Activated T-cell treated with anti-CD3 and anti-CD28 coated beads, Interleukin-2, amount 50 U/mL, for 4 hours (primary cell): ENCODE data around the gene GRID2. TPM values are rescaled to one million over a fixed set of nuclear protein-coding genes. Genes with fewer than 3 reads are reported as not detected.
"Not testable (repeated sequence)": the region's sequence is repeated elsewhere in the genome, so short reads cannot be mapped to it uniquely, and the experiment has no call there.

Experiments
- ATAC-seq, 2 donors: fragments of 200-7000 bp; cut with Tn5 transposase; one replicate each; pipeline ENCODE4 v1.10.0; 2021
- DNase-seq: peaks from one replicate; pipeline ENCODE4 v3.0.0-alpha.2; 2020
- H3K27me3 Mint-ChIP-seq: one replicate; pipeline ENCODE4 v1.8.0; 2021; ENCODE audit warnings: low read depth, mixed read lengths
- H3K36me3 Mint-ChIP-seq: one replicate; pipeline ENCODE4 v1.8.0; 2022; ENCODE audit warnings: mixed read lengths; ENCODE audit not compliant: insufficient read depth
- H3K4me1 Mint-ChIP-seq: one replicate; pipeline ENCODE4 v1.8.0; 2021; ENCODE audit warnings: low read depth, mixed read lengths
- H3K4me3 Mint-ChIP-seq: one replicate; pipeline ENCODE4 v1.8.0; 2021; ENCODE audit warnings: mild to moderate bottlenecking, moderate library complexity, mixed read lengths
- H3K9me3 Mint-ChIP-seq: one replicate; pipeline ENCODE4 v1.8.0; 2021; ENCODE audit warnings: mixed read lengths
- total RNA-seq, 3 donors: library from RNA; stranded (reverse); gene quantifications; one replicate each; pipeline ENCODE4 v1.2.1, GENCODE V29; 2021

The GRID2 gene
- total RNA-seq, 3 donors from 2014 or later = 0.22 TPM; not detected in 2

DNA sequence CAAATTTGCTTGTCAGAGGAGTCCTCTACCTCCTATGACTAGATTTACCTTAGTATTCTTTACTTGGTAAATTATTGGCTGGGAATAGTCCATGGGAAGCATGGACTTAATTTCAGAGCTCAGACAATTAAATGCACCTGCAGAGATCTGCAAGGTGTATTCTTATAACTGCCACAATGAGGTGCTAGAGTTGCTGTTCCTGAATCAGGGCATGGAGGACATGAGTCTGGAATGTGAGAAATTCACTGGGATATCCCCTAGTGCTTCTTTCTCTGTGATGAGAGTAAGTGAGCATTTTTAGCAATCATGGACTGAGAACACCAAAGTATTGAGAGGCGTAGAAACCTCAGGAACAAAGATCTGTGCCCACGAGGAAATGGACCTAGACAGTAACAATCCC, 32.9 kb upstream of the GRID2 start:
- H3K36me3 Mint-ChIP-seq = no peaks in the 10 kb centered on the region
- ATAC-seq (no peak), DNase-seq (no peak)
- no peaks in the 10 kb centered on the region for H3K27me3 Mint-ChIP-seq
- no peaks in the 10 kb centered on the region for H3K4me1 Mint-ChIP-seq
- no peak overlapping the region for H3K4me3 Mint-ChIP-seq
- H3K9me3 Mint-ChIP-seq = no peaks in the 10 kb centered on the region

DNA sequence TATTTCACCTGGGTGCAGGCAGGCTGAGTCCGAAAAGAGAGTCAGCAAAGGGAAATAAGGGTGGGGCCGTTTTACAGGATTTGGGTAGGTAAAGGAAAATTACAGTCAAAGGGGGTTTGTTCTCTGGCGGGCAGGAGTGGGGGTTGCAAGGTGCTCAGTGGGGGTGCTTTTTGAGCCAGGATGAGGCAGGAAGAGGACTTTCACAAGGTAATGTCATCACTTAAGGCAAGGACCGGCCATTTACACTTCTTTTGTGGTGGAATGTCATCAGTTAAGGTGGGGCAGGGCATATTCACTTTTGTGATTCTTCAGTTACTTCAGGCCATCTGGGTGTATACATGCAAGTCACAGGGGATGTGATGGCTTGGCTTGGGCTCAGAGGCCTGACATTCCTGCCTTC, 32.2 kb upstream of the GRID2 start:
- not testable (repeated sequence) for DNase-seq, H3K36me3 Mint-ChIP-seq, H3K4me1 Mint-ChIP-seq, H3K27me3 Mint-ChIP-seq, H3K9me3 Mint-ChIP-seq, H3K4me3 Mint-ChIP-seq, ATAC-seq

DNA sequence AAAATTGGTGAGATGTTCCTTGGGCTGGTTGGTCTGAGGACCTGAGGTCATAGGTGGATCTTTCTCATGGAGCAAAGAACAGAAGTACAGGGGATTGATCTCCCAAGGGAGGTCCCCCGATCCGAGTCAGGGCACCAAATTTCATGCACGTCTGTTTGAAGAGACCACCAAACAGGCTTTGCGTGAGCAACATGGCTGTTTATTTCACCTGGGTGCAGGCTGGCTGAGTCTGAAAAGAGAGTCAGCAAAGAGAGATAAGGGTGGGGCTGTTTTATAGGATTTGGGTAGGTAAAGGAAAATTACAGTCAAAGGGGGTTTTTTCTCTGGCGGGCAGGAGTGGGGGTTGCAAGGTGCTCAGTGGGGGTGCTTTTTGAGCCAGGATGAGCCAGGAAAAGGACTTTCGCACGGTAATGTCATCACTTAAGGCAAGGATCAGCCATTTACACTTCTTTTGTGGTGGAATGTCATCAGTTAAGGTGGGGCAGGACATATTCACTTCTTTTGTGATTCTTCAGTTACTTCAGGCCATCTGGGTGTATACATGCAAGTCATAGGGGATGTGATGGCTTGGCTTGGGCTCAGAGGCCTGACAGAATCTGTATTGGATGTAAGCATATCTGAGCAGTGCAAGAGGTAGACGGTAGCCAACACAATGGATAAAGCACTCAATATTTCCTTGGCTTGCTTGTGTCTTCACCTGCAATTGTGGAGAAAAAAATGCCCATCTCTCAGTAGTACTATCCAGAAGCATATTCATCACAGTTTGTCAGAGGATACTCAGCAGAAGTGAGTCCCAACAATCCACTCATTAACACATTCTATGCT, 26.5 kb upstream of the GRID2 start:
- not testable (repeated sequence) for H3K4me3 Mint-ChIP-seq, H3K27me3 Mint-ChIP-seq, DNase-seq, H3K4me1 Mint-ChIP-seq, H3K9me3 Mint-ChIP-seq, ATAC-seq, H3K36me3 Mint-ChIP-seq

DNA sequence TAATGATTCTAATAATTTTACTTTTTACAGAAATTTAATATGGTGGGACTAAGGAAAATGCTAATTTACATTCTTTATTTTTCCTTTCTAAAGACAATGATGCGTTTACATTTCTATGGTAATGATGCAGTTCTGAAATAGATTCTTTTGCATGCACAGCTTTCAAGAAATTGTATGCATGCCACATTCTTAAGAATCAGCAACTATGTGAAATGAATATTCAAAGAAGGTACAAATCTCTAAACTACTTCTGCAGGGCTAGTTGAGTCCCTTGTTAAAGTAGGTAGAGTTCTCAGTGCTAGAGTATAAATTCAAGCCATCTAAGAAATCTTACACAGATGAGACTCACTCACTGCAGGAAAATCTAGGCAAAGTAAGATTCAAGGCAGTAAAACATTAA, 24.5 kb upstream of the GRID2 start:
- Mint-ChIP-seq H3K27me3 (no peaks in the 10 kb centered on the region), H3K9me3 (peaks cover 5% of the 10 kb centered on the region), H3K4me3 (no peak overlapping the region), H3K36me3 (no peaks in the 10 kb centered on the region), H3K4me1 (no peaks in the 10 kb centered on the region)
- no peak for DNase-seq
- ATAC-seq = no peak

DNA sequence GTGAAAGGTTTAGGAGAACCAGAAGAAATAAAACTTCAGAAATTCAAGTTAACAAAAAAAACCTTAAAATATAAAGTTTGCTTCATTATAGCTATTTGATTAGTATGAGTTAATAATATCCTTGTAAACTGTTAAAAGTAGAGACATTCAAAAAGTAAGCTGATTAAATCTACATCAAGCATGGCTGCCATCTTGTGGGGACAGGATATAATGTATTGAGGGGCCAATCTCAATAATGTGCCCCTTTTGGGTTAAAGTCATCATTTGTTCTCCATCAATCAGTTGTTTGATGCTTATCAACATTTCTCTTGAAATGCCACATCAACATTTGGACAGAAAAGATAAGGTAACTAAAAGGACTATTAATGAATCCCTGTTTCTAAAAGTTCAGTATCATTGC, 4.6 kb upstream of the GRID2 start:
- DNase-seq (no peak), ATAC-seq (no peak)
- Mint-ChIP-seq H3K27me3 (peaks cover 10% of the 10 kb centered on the region), H3K36me3 (no peaks in the 10 kb centered on the region), H3K4me1 (no peaks in the 10 kb centered on the region), H3K9me3 (peaks cover 3% of the 10 kb centered on the region), H3K4me3 (no peak overlapping the region)

DNA sequence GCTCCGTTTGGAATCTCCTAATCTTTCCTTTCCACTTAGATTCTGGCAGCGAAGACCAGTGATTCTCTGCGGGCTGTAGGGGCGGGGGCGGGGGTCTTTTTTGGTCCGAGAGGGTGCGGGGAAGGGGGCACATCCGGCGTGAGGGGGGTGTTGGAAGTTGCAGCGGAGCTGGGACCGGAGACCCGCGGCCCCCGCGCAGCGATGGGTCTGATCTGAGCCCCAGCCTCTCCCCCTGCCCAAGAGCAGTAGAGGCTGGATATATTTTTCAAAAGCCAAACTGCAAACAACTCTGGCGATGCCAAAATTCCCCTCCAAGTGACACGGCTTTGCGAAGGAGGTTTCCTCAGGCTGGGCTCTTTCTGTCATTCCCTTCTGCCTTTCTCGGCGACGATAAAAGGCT, 355 bp downstream of the GRID2 start:
- DNase-seq = no peak
- Mint-ChIP-seq H3K36me3 (no peaks in the 10 kb centered on the region), H3K27me3 (peaks cover 28% of the 10 kb centered on the region), H3K4me3 (no peak overlapping the region), H3K9me3 (no peaks in the 10 kb centered on the region), H3K4me1 (no peaks in the 10 kb centered on the region)
- ATAC-seq = no peak

DNA sequence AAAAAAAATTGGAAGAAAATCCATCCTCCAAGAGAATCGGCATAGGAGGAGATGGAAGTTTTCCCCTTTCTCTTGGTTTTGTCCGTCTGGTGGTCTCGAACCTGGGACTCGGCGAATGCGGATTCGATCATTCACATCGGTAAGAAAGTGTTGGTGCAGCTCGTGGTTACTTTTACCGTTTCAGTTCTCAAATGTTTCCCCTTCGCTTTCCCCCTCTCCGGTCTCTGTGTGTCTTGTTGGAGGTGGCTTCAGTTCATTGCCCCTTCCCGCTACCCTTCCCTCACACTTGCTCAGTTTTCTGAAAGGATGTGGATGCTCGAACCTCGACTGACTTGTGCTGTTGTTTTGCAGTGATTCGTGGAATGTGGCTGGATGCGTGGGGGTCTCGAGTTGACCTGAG, 840 bp downstream of the GRID2 start:
- ATAC-seq (no peak), DNase-seq (no peak)
- H3K36me3 Mint-ChIP-seq = no peaks in the 10 kb centered on the region
- H3K4me1 Mint-ChIP-seq = no peaks in the 10 kb centered on the region
- H3K27me3 Mint-ChIP-seq = peaks cover 28% of the 10 kb centered on the region
- H3K4me3 Mint-ChIP-seq = no peak overlapping the region
- no peaks in the 10 kb centered on the region for H3K9me3 Mint-ChIP-seq

DNA sequence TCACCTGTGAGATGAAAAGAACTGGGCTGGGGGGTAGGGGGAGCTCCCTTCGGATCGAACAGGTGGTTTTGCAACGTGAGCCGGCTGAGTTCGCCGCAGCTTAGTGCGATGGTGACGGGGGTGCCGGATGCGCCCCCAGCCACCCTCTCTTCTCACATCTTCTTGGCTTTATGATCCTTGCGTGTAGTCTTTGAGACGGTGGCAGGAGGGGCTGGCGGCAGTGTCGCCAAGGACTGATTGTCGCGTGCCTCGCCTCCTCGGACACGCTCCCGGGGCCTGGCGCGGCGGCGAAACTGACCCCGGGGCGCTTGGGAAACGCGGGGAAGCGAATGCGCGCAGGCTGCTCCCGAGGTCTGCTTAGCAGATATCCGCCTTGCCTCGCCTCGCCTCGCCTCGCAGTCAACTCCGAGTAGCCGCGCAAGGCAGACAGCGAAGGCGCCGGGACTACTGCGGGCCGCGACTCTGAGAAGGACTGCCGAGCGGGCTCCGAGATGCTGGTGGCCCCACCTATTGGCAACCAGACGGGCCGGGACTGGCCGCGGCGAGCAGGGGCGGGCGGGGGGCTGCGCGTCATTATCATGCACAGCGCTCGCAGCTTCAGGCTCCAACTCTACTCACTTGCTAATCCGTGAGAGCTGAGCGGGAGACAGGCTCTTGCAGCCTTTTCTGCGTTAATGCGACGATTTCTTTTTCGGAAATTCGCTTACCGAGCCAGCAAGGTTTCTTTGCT, 1.5 kb downstream of the GRID2 start:
- Mint-ChIP-seq H3K9me3 (no peaks in the 10 kb centered on the region), H3K27me3 (peaks cover 28% of the 10 kb centered on the region), H3K4me3 (no peak overlapping the region), H3K4me1 (no peaks in the 10 kb centered on the region), H3K36me3 (no peaks in the 10 kb centered on the region)
- ATAC-seq (no peak), DNase-seq (no peak)

DNA sequence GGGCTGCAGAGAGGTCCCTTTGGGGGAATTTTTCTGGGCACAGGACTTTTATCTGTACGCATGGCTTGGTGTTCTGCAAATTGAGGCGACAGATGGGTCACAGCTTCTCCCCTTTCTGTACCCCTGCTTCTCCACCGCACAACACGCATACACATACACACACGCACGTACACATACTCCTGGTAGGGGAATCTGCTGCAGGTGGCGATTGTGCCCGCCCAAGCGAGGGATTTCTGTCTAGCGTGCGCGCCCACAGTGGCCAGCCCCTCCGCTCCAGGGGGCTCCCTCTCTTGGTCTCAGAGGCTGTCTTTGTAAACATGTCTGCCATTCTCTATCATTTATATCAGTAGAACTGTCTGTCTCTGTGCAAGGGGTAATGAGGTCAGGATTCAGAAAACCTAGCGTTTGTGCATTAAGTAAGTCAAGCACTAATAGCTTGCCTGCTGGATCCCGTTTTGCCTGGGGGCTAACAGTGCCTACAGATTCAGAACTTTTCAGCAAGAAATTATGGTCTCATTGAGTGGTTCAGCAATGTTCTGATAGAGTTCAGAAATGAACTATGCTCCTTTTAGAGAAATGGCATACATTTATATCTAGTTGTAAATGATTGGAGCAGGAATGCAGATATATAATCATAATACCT, 2.2 kb downstream of the GRID2 start:
- H3K36me3 Mint-ChIP-seq = no peaks in the 10 kb centered on the region
- H3K9me3 Mint-ChIP-seq = no peaks in the 10 kb centered on the region
- H3K4me3 Mint-ChIP-seq = no peak overlapping the region
- H3K4me1 Mint-ChIP-seq = no peaks in the 10 kb centered on the region
- no peak for DNase-seq
- peaks cover 28% of the 10 kb centered on the region for H3K27me3 Mint-ChIP-seq
- no peak for ATAC-seq

DNA sequence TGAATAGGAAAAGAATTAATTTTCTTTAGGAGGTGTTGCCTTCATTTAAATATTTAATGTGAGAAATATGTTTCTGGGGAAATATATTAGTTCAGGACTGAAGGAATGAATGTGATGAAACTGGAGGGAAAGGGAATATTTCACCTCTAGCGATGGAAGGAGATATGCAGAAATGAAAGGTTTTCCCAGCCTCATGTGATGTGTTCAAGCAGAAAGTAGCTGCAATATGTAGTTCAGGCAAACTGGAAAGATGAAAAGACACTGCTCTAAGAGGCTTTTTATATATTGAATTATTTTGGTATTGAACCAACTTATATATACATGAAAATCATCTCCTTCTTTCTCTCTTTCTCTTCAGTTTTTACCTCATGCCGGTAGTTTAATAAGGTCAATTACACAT, 3.4 kb downstream of the GRID2 start:
- DNase-seq = no peak
- Mint-ChIP-seq H3K4me1 (no peaks in the 10 kb centered on the region), H3K27me3 (peaks cover 28% of the 10 kb centered on the region), H3K9me3 (peaks cover under 1% of the 10 kb centered on the region), H3K36me3 (no peaks in the 10 kb centered on the region), H3K4me3 (no peak overlapping the region)
- no peak for ATAC-seq

DNA sequence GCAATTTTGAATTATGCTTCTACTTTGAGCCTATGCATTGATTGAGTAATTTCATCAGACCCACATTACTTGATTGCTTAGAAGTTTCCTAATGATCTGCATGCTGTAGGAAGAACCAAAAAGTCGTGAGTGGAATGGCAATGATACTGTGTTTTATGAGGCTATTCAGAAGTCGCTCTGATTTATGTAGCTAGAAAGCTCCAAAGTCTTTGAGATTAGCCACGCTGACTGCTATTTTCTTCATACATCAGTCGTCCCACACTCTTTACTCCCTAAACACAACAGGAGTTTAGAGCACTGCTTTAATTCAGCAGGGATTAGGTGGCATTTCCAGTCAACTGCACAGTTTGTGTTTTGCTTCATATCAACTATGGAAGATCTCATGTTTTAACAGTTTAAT, 4.1 kb downstream of the GRID2 start:
- no peak for ATAC-seq
- Mint-ChIP-seq H3K27me3 (peaks cover 23% of the 10 kb centered on the region), H3K9me3 (peaks cover 6% of the 10 kb centered on the region), H3K4me1 (no peaks in the 10 kb centered on the region), H3K36me3 (no peaks in the 10 kb centered on the region), H3K4me3 (no peak overlapping the region)
- no peak for DNase-seq

DNA sequence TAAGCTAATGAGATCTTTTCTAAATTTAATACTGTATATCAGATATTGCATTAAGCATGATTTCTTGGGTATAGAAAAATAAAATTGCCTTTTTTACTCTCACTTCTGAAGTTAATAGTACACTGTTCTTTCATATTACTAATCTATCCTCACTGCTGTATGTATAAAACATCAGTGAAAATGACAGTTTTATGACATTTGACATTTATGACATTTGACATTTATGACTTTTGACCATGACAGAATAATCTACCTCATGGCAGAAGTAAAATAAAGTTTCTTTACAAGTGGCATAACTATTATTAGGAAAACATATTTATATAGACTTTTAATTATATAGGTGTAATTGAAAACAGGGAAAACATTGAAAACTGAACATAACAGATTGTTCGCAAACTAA, 13.3 kb downstream of the GRID2 start:
- DNase-seq = no peak
- Mint-ChIP-seq H3K4me3 (no peak overlapping the region), H3K36me3 (no peaks in the 10 kb centered on the region), H3K27me3 (no peaks in the 10 kb centered on the region), H3K9me3 (peaks cover 6% of the 10 kb centered on the region), H3K4me1 (no peaks in the 10 kb centered on the region)
- ATAC-seq = no peak

DNA sequence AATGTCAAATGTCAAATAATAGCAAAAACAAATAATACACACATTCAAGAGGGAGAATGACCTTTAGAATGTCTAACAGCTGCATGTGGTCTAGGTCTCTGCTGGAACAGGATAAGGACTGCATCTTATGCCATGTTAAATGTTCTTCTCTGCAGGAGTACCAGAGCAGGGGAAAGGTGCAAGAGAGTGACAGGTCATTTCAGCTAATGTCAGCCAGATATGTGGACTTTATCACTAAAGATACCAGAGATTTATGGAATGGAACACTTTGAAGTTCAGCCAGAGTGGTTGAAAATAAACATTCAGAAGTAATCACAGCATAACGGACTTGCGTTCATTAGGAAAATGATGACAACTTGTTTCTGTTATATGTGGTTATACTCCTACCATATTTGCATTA, 24.3 kb downstream of the GRID2 start:
- no peaks in the 10 kb centered on the region for H3K27me3 Mint-ChIP-seq
- H3K36me3 Mint-ChIP-seq = no peaks in the 10 kb centered on the region
- no peak overlapping the region for H3K4me3 Mint-ChIP-seq
- no peak for ATAC-seq
- DNase-seq = no peak
- H3K4me1 Mint-ChIP-seq = no peaks in the 10 kb centered on the region
- peaks cover 6% of the 10 kb centered on the region for H3K9me3 Mint-ChIP-seq

DNA sequence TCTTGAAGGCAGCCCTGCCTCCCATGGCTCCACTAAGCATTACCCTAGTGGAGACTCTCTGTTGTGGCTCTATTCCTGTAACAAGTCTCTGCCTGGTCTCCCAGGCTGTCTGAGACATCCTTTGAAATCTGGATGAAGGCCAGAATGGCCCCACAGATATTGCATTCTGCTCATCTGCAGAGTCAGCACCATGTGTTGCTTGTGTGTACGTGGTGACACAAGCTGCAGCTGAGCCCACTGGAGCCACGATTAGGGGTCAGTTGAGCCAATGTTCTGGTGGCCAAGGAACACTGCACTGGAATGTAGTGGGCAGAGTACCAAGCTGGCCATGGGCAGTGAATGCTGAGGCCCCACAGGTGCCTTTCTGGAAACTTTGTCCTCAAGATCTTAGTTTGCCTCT, 29.2 kb downstream of the GRID2 start:
- Mint-ChIP-seq H3K4me3 (no peak overlapping the region), H3K4me1 (no peaks in the 10 kb centered on the region), H3K27me3 (no peaks in the 10 kb centered on the region), H3K36me3 (no peaks in the 10 kb centered on the region), H3K9me3 (peaks cover 11% of the 10 kb centered on the region)
- no peak for DNase-seq
- ATAC-seq = no peak
